HG03025 (cell line): ENCODE results near the gene ATF6B.

Experiments
- ATAC-seq: cut with Tn5 transposase; IDR thresholded peaks from one replicate; pipeline ENCODE4 v1.9.1; 2021; ENCODE audit warnings: mild to moderate bottlenecking, moderate library complexity; ENCODE audit not compliant: unreplicated experiment, low FRiP score

Gene ATF6B

GRCh38 chr6:32127717-32128592 lies at the start of gene ATF6B:
Gene ATF6B (minus strand): TSS chr6:32128246. CDS start chr6:32128207, 39 bp downstream.
- ATAC-seq = peak; percentile 70

- peak; percentile 0 for ATAC-seq
Measured at GRCh38 chr6:32177183-32177787, 49.2 kb upstream of the ATF6B start.

- ATAC-seq = no peak
Measured at GRCh38 chr6:32176476-32177182, 48.6 kb upstream of the ATF6B start.

- peak; percentile 33 for ATAC-seq
Measured at GRCh38 chr6:32175711-32176475, 47.8 kb upstream of the ATF6B start, which contains the start of gene AGPAT1. Gene AGPAT1 (minus strand): TSS chr6:32176084. CDS start chr6:32171496, 4,588 bp downstream.

- ATAC-seq = no peak
Measured at GRCh38 chr6:32175322-32175710, 47.3 kb upstream of the ATF6B start.

GRCh38 chr6:32174416-32174815 lies 46.4 kb upstream of the ATF6B start:
- ATAC-seq = no peak

GRCh38 chr6:32173051-32173727 lies 45.1 kb upstream of the ATF6B start:
- ATAC-seq = no peak

- ATAC-seq = no peak
Measured at GRCh38 chr6:32171234-32171633, 43.2 kb upstream of the ATF6B start.

GRCh38 chr6:32170294-32170693 lies 42.2 kb upstream of the ATF6B start:
- no peak for ATAC-seq

GRCh38 chr6:32168807-32169591 lies 41.0 kb upstream of the ATF6B start:
- ATAC-seq = no peak

- no peak for ATAC-seq
Measured at GRCh38 chr6:32168350-32168749, 40.3 kb upstream of the ATF6B start.

GRCh38 chr6:32167761-32168262 lies 39.8 kb upstream of the ATF6B start:
- ATAC-seq = no peak

GRCh38 chr6:32167154-32167760 lies 39.2 kb upstream of the ATF6B start:
- ATAC-seq = no peak

GRCh38 chr6:32166411-32167061 lies 38.5 kb upstream of the ATF6B start:
- no peak for ATAC-seq

- ATAC-seq = no peak
Measured at GRCh38 chr6:32164295-32164694, 36.2 kb upstream of the ATF6B start, which contains the start of gene EGFL8. Gene EGFL8 (plus strand): TSS chr6:32164595. CDS start chr6:32166166, 1,571 bp downstream.

- ATAC-seq = no peak
Measured at GRCh38 chr6:32163559-32164258, 35.7 kb upstream of the ATF6B start.

- ATAC-seq = no peak
Measured at GRCh38 chr6:32158052-32158451, 30.0 kb upstream of the ATF6B start.
